ENCODE data around the gene FOXO3. TPM values are rescaled to one million over a fixed set of nuclear protein-coding genes. Genes with fewer than 3 reads are reported as not detected.
A peak's percentile ranks its signal among the peaks of the same experiment; 100 is the strongest.

Gene FOXO3
- total and polyA plus RNA-seq, 2 of the 13 experiments (the other 11 are each of a cell fraction or from before 2014, with no cell fraction given): 16.0 to 22.5 TPM

GRCh38 chr6:108560463-108561308 lies at the start of gene FOXO3 (continued):
- TF ChIP-seq RAD21 (CRISPR knock-in tag; IDR thresholded peaks at IDR 0.05): 0 out of 2 replicates have a peak, but pooled peaks have one; percentile 16
- TF ChIP-seq TAF1 (CRISPR knock-in tag; IDR thresholded peaks at IDR 0.05): peak; percentile 67
- TF ChIP-seq ETV6 (CRISPR knock-in tag; conservative IDR thresholded peaks at IDR 0.05): no peak
- peak; percentile 59; the same call in 1 of the 2 replicates for TF ChIP-seq ZSCAN5A (CRISPR knock-in tag; IDR thresholded peaks at IDR 0.05; ENCODE audit: borderline replicate concordance)
- TF ChIP-seq MED1 (CRISPR knock-in tag; IDR thresholded peaks at IDR 0.05): peak; percentile 51
- TF ChIP-seq ZBTB21 (CRISPR knock-in tag; IDR thresholded peaks at IDR 0.05): no peak
- TF ChIP-seq TBL1XR1 (IDR thresholded peaks at IDR 0.05; ENCODE audit: borderline replicate concordance, low read length, partially characterized antibody): no peak
- peak; percentile 67; the same call in 1 of the 2 replicates for TF ChIP-seq NFKB2 (CRISPR knock-in tag; IDR thresholded peaks at IDR 0.05; ENCODE audit: borderline replicate concordance)
- TF ChIP-seq ZBTB39 (CRISPR knock-in tag; IDR thresholded peaks at IDR 0.05): 0 out of 2 replicates have a peak, but pooled peaks have one; percentile 12
- TF ChIP-seq ZNF670 (CRISPR knock-in tag; IDR thresholded peaks at IDR 0.05; ENCODE audit: borderline replicate concordance): no peak
- TF ChIP-seq DMAP1 (CRISPR knock-in tag; IDR thresholded peaks at IDR 0.05): no peak
- no peak for TF ChIP-seq IKZF1 (IDR thresholded peaks at IDR 0.05)
- TF ChIP-seq, protein P1, sequence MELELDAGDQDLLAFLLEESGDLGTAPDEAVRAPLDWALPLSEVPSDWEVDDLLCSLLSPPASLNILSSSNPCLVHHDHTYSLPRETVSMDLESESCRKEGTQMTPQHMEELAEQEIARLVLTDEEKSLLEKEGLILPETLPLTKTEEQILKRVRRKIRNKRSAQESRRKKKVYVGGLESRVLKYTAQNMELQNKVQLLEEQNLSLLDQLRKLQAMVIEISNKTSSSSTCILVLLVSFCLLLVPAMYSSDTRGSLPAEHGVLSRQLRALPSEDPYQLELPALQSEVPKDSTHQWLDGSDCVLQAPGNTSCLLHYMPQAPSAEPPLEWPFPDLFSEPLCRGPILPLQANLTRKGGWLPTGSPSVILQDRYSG (CRISPR knock-in tag; IDR thresholded peaks at IDR 0.05): 0 out of 2 replicates have a peak, but pooled peaks have one; percentile 33
- TF ChIP-seq SKI (IDR thresholded peaks at IDR 0.05; ENCODE audit: partially characterized antibody): peak; percentile 62
- TF ChIP-seq SALL1 (CRISPR knock-in tag; IDR thresholded peaks at IDR 0.05): peak; percentile 73
- TF ChIP-seq USF2 (IDR thresholded peaks at IDR 0.05; ENCODE audit: low read depth, low read length): no peak
- TF ChIP-seq USF2 (CRISPR knock-in tag; IDR thresholded peaks at IDR 0.05; ENCODE audit: borderline replicate concordance): no peak
- no peak for TF ChIP-seq SNAPC4 (CRISPR knock-in tag; IDR thresholded peaks at IDR 0.05)
